KMS-11 (cell line): ENCODE results near the gene FRK.
A peak's percentile ranks its signal among the peaks of the same experiment; 100 is the strongest.

ENCODE experiments used
- H2AFZ ChIP-seq: fragments of 200-600 bp; sonication (generic); 2 replicates; pipeline ENCODE4 v1.6.1; 2016; ENCODE audit warnings: antibody characterized with exemption, mixed run types, low read depth
- H3K27ac ChIP-seq: fragments of 200-600 bp; sonication (generic); 2 replicates; pipeline ENCODE4 v1.6.1; 2016; ENCODE audit warnings: mild to moderate bottlenecking, mixed run types
- H3K27me3 ChIP-seq: fragments of 200-600 bp; sonication (generic); 2 replicates; pipeline ENCODE4 v1.6.1; 2017; ENCODE audit warnings: mild to moderate bottlenecking, low read depth, mixed run types, moderate library complexity; ENCODE audit not compliant: insufficient read depth
- H3K36me3 ChIP-seq: fragments of 200-600 bp; sonication (generic); 2 replicates; pipeline ENCODE4 v1.6.1; 2017; ENCODE audit warnings: mild to moderate bottlenecking, mixed run types; ENCODE audit not compliant: insufficient read depth
- H3K4me1 ChIP-seq: fragments of 200-600 bp; sonication (generic); 2 replicates; pipeline ENCODE4 v1.6.1; 2016; ENCODE audit warnings: mild to moderate bottlenecking, low read depth, mixed run types; ENCODE audit not compliant: poor library complexity, severe bottlenecking
- H3K4me2 ChIP-seq: fragments of 200-600 bp; sonication (generic); 2 replicates; pipeline ENCODE4 v1.7.0; 2016; ENCODE audit warnings: mild to moderate bottlenecking, mixed run types
- H3K4me3 ChIP-seq: fragments of 200-600 bp; sonication (generic); IDR thresholded peaks from 2 replicates; pipeline ENCODE4 v1.6.1; 2017; ENCODE audit warnings: low read depth, low read length, mixed read lengths; ENCODE audit not compliant: insufficient read depth
- H3K79me2 ChIP-seq: fragments of 200-600 bp; sonication (generic); 2 replicates; pipeline ENCODE4 v1.6.1; 2016; ENCODE audit warnings: low read depth, mixed run types; ENCODE audit not compliant: insufficient read depth
- H3K9ac ChIP-seq: fragments of 200-600 bp; sonication (generic); 2 replicates; pipeline ENCODE4 v1.6.1; 2016; ENCODE audit warnings: mild to moderate bottlenecking, mixed run types
- H4K20me1 ChIP-seq: fragments of 200-600 bp; sonication (generic); 2 replicates; pipeline ENCODE4 v1.6.1; 2016; ENCODE audit warnings: mild to moderate bottlenecking, mixed run types; ENCODE audit not compliant: insufficient read depth
- TF ChIP-seq, protein P1 (sequence below): fragments of 200-600 bp; sonication (generic); conservative IDR thresholded peaks from 2 replicates; pipeline ENCODE4 v1.6.1; 2017; ENCODE audit warnings: low read depth, mild to moderate bottlenecking, antibody characterized with exemption, low read length, moderate library complexity, mixed read lengths

FRK gene

DNA sequence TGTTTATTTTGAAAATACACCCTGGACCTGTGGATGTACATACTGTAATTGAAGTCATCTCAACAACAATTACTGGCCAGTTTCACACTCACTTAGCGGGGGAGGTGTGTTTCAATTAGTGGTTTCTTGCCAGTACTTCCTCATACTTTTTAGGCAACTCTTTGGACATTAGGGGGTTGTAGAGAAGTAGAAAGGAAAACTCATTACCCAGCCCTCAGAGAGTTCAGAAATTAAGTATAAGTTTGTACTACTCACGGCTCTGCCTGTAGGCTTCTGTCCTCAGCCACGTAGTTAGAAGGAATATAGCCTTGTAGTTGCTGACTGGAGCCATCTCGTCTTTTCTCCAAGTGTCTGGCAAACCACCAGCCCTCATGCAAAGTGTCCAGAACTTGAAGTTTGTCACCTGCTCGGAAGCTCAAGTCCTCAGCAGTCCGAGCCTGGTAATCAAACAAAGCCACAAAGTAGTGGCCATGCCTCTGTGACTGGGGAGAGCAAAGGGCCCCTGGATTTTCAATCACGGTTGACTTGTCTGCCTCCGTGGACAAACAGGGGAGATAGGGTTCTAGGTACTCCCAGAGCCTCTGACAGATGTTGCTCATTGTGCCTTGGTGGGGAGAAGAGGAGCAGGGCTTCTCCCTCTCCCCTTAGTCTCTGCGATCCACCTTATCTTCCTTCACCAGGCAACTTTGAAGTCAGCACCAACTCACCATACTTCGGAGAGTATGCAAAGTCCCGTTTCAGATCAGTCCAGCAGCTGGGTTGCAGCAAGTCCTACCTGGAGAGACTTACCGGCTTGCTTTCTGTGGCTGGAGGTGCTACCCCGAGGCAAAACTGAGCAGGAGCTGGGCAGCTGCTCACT lies 749 bp downstream of the FRK start:
- H3K79me2 ChIP-seq, result no peaks in the 10 kb centered on the region
- H3K36me3 ChIP-seq, result no peaks in the 10 kb centered on the region
- peak overlapping the region; percentile 44 for H3K27ac ChIP-seq
- H3K4me2 ChIP-seq, result peak overlapping the region; percentile 31
- no peaks in the 10 kb centered on the region for H4K20me1 ChIP-seq
- H3K27me3 ChIP-seq, result no peaks in the 10 kb centered on the region
- H2AFZ ChIP-seq, result peak overlapping the region; percentile 71
- peaks cover 10% of the 10 kb centered on the region for H3K4me1 ChIP-seq
- no peak overlapping the region for H3K4me3 ChIP-seq
- H3K9ac ChIP-seq, result peak overlapping the region; percentile 37; the same call in 1 of the 2 replicates
- TF ChIP-seq, protein P1, sequence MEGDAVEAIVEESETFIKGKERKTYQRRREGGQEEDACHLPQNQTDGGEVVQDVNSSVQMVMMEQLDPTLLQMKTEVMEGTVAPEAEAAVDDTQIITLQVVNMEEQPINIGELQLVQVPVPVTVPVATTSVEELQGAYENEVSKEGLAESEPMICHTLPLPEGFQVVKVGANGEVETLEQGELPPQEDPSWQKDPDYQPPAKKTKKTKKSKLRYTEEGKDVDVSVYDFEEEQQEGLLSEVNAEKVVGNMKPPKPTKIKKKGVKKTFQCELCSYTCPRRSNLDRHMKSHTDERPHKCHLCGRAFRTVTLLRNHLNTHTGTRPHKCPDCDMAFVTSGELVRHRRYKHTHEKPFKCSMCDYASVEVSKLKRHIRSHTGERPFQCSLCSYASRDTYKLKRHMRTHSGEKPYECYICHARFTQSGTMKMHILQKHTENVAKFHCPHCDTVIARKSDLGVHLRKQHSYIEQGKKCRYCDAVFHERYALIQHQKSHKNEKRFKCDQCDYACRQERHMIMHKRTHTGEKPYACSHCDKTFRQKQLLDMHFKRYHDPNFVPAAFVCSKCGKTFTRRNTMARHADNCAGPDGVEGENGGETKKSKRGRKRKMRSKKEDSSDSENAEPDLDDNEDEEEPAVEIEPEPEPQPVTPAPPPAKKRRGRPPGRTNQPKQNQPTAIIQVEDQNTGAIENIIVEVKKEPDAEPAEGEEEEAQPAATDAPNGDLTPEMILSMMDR, result no peak

DNA sequence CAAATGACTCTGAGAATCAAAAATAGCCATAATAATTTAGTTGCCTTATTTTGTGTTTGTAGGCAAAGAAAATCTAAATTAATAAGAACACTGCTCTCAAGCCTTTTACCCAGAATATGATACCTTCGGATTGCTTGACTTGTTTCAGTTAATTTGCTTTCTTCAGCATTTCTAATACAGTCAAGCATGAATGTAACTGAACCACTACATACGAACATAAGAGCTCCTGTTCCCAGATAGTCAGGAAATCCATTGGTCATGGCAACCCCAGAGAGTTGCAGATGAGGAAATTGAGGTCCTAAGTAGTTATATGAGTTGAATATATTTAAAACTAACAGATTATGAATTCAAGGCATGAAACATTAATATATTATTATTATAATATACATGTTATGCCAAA lies 2.9 kb downstream of the FRK start:
- H3K36me3 ChIP-seq, result no peaks in the 10 kb centered on the region
- H3K79me2 ChIP-seq, result no peaks in the 10 kb centered on the region
- no peak overlapping the region for H3K9ac ChIP-seq
- TF ChIP-seq, protein P1, result no peak
- no peak overlapping the region for H3K4me2 ChIP-seq
- no peaks in the 10 kb centered on the region for H4K20me1 ChIP-seq
- H3K4me3 ChIP-seq, result no peak overlapping the region
- H3K27me3 ChIP-seq, result no peaks in the 10 kb centered on the region
- H3K27ac ChIP-seq, result no peak overlapping the region
- H2AFZ ChIP-seq, result no peak overlapping the region
- peaks cover 10% of the 10 kb centered on the region for H3K4me1 ChIP-seq

DNA sequence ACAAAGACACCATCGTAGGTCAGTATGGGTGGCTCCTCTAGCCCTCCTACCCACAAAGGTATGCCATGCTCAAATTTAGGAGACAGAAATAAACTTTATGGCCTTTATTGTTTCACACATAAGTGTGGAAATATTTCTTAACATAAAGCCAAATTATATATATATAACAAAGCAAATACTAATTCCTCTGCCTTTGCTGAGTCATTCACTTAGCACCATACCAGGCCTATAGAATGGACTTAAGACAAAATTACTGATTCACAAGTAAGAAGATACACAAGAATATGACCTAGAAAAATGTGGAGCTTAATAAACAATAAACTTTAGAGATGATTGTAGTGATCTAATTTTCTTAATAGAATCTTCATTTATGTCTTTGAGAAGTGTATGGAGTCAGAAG lies 5.2 kb downstream of the FRK start:
- no peaks in the 10 kb centered on the region for H3K79me2 ChIP-seq
- no peaks in the 10 kb centered on the region for H4K20me1 ChIP-seq
- no peak overlapping the region for H3K9ac ChIP-seq
- no peak overlapping the region for H3K4me2 ChIP-seq
- H3K4me1 ChIP-seq, result peaks cover 10% of the 10 kb centered on the region
- no peaks in the 10 kb centered on the region for H3K36me3 ChIP-seq
- no peak overlapping the region for H3K4me3 ChIP-seq
- no peaks in the 10 kb centered on the region for H3K27me3 ChIP-seq
- H3K27ac ChIP-seq, result no peak overlapping the region
- TF ChIP-seq, protein P1, result no peak
- H2AFZ ChIP-seq, result no peak overlapping the region

DNA sequence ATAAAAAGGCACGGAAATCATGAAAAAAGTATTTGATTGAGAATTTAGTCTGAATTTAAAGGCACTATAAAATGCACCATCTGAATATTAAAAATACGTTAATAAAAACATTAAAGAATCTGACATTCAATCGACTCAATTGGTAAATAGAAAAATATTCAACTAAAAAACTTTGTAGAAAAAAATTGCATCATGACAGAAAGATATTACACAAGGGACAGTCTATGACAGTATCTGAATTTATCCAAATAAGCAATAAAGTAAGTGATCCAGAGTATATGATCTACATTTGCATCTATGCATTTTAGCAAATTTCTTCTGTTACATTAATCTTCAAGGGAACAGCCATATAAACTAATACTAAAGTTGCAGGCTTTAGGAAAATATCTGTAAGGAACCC lies 9.4 kb downstream of the FRK start:
- Histone ChIP-seq H3K36me3 (no peaks in the 10 kb centered on the region), H4K20me1 (no peaks in the 10 kb centered on the region), H3K27ac (no peak overlapping the region), H3K9ac (no peak overlapping the region), H3K4me2 (no peak overlapping the region), H3K4me3 (no peak overlapping the region), H3K27me3 (no peaks in the 10 kb centered on the region), H2AFZ (no peak overlapping the region), H3K4me1 (no peaks in the 10 kb centered on the region), H3K79me2 (no peaks in the 10 kb centered on the region)
- TF ChIP-seq, protein P1, result no peak
